HEK293 (cell line): ENCODE measurements around the gene SLC2A6.

Experiments used
- ATF2 ChIP-seq: fragments of 450-650 bp; formaldehyde crosslinking; IDR thresholded peaks from 2 replicates; pipeline ENCODE4 v1.5.1; 2016; ENCODE audit warnings: missing biosample characterization, missing genetic modification characterization, low read depth
- CTCF ChIP-seq: fragments of 450-650 bp; formaldehyde crosslinking; IDR thresholded peaks from 2 replicates; pipeline ENCODE4 v1.5.1; 2016; ENCODE audit warnings: missing biosample characterization, missing genetic modification characterization
- FEZF1 ChIP-seq: fragments of 450-650 bp; formaldehyde crosslinking; IDR thresholded peaks from 2 replicates; pipeline ENCODE4 v1.5.1; 2016; ENCODE audit warnings: missing biosample characterization, missing genetic modification characterization
- GFI1B ChIP-seq: fragments of 450-650 bp; formaldehyde crosslinking; IDR thresholded peaks from 2 replicates; pipeline ENCODE4 v1.5.1; 2016; ENCODE audit warnings: missing biosample characterization, missing genetic modification characterization
- GLIS1 ChIP-seq: fragments of 450-650 bp; formaldehyde crosslinking; IDR thresholded peaks from 2 replicates; pipeline ENCODE4 v1.5.1; 2016; ENCODE audit warnings: missing biosample characterization, missing genetic modification characterization
- GLIS2 ChIP-seq: fragments of 450-650 bp; formaldehyde crosslinking; IDR thresholded peaks from 2 replicates; pipeline ENCODE4 v1.5.1; 2016; ENCODE audit warnings: missing biosample characterization, missing genetic modification characterization
- HIC1 ChIP-seq: fragments of 450-650 bp; formaldehyde crosslinking; IDR thresholded peaks from 2 replicates; pipeline ENCODE4 v1.5.1; 2016; ENCODE audit warnings: missing biosample characterization, missing genetic modification characterization
- MZF1 ChIP-seq: fragments of 450-650 bp; formaldehyde crosslinking; IDR thresholded peaks from 2 replicates; pipeline ENCODE4 v1.5.1; 2017; ENCODE audit warnings: missing biosample characterization, missing genetic modification characterization, borderline replicate concordance
- OVOL3 ChIP-seq: fragments of 450-650 bp; formaldehyde crosslinking; IDR thresholded peaks from 2 replicates; pipeline ENCODE4 v1.5.1; 2016; ENCODE audit warnings: missing biosample characterization, missing genetic modification characterization
- PRDM10 ChIP-seq: fragments of 450-650 bp; formaldehyde crosslinking; IDR thresholded peaks from 2 replicates; pipeline ENCODE4 v1.5.1; 2016; ENCODE audit warnings: missing biosample characterization, missing genetic modification characterization
- SCRT1 ChIP-seq: fragments of 450-650 bp; formaldehyde crosslinking; IDR thresholded peaks from 2 replicates; pipeline ENCODE4 v1.5.1; 2016; ENCODE audit warnings: missing biosample characterization, missing genetic modification characterization, borderline replicate concordance
- SETDB1 ChIP-seq: IDR thresholded peaks from one replicate; pipeline ENCODE4 v1.6.1; 2017; ENCODE audit warnings: mild to moderate bottlenecking, low read length, moderate library complexity, mixed read lengths; ENCODE audit not compliant: insufficient read length
- SP7 ChIP-seq: fragments of 450-650 bp; formaldehyde crosslinking; IDR thresholded peaks from 2 replicates; pipeline ENCODE4 v1.5.1; 2016; ENCODE audit warnings: missing biosample characterization, missing genetic modification characterization
- TCF7L2 ChIP-seq: IDR thresholded peaks from 2 replicates; pipeline ENCODE4 v1.6.1; 2011; ENCODE audit warnings: low read depth, mild to moderate bottlenecking, inconsistent platforms, low read length, moderate library complexity, borderline replicate concordance
- TRIM28 ChIP-seq: IDR thresholded peaks from 2 replicates; pipeline ENCODE4 v1.6.1; 2011; ENCODE audit warnings: low read length, control low read depth, borderline replicate concordance
- ZBTB20 ChIP-seq: fragments of 450-650 bp; formaldehyde crosslinking; IDR thresholded peaks from 2 replicates; pipeline ENCODE4 v1.5.1; 2016; ENCODE audit warnings: missing biosample characterization, missing genetic modification characterization
- ZBTB21 ChIP-seq: fragments of 450-650 bp; formaldehyde crosslinking; IDR thresholded peaks from 2 replicates; pipeline ENCODE4 v1.5.1; 2017; ENCODE audit warnings: missing biosample characterization, missing genetic modification characterization
- ZBTB44 ChIP-seq: fragments of 450-650 bp; IDR thresholded peaks from 2 replicates; pipeline ENCODE4 v1.5.1; 2018; ENCODE audit warnings: missing biosample characterization, mild to moderate bottlenecking, missing genetic modification characterization
- ZIC2 ChIP-seq: fragments of 450-650 bp; formaldehyde crosslinking; IDR thresholded peaks from 2 replicates; pipeline ENCODE4 v1.5.1; 2016; ENCODE audit warnings: missing biosample characterization, missing genetic modification characterization
- ZNF221 ChIP-seq: fragments of 450-650 bp; formaldehyde crosslinking; IDR thresholded peaks from 2 replicates; pipeline ENCODE4 v1.5.1; 2017; ENCODE audit warnings: missing biosample characterization, missing genetic modification characterization, borderline replicate concordance
- ZNF26 ChIP-seq: fragments of 450-650 bp; formaldehyde crosslinking; IDR thresholded peaks from 2 replicates; pipeline ENCODE4 v1.5.1; 2016; ENCODE audit warnings: missing biosample characterization, missing genetic modification characterization
- ZNF335 ChIP-seq: fragments of 450-650 bp; formaldehyde crosslinking; conservative IDR thresholded peaks from 2 replicates; pipeline ENCODE4 v1.5.1; 2016; ENCODE audit warnings: missing biosample characterization, missing genetic modification characterization
- ZNF341 ChIP-seq: fragments of 450-650 bp; formaldehyde crosslinking; IDR thresholded peaks from 2 replicates; pipeline ENCODE4; 2016; ENCODE audit warnings: low read depth, missing biosample characterization, missing genetic modification characterization
- ZNF561 ChIP-seq: fragments of 450-650 bp; IDR thresholded peaks from 2 replicates; pipeline ENCODE4 v1.5.1; 2018; ENCODE audit warnings: missing biosample characterization, missing genetic modification characterization, borderline replicate concordance
- ZNF660 ChIP-seq: fragments of 450-650 bp; IDR thresholded peaks from 2 replicates; pipeline ENCODE4 v1.5.1; 2018; ENCODE audit warnings: missing biosample characterization, mild to moderate bottlenecking, missing genetic modification characterization
- ZNF785 ChIP-seq: fragments of 450-650 bp; formaldehyde crosslinking; IDR thresholded peaks from 2 replicates; pipeline ENCODE4 v1.5.1; 2016; ENCODE audit warnings: missing biosample characterization, missing genetic modification characterization
- ZXDB ChIP-seq: fragments of 450-650 bp; formaldehyde crosslinking; IDR thresholded peaks from 2 replicates; pipeline ENCODE4 v1.5.1; 2016; ENCODE audit warnings: missing biosample characterization, missing genetic modification characterization

The SLC2A6 gene

GRCh38 chr9:133509179-133510083, 30.5 kb upstream of the SLC2A6 start (continued):
- TF ChIP-seq FEZF1 (tag by site-specific recombination) (peak; percentile 67), PRDM10 (peak; percentile 89), ZNF785 (tag by site-specific recombination) (no peak), SP7 (peak; percentile 56), HIC1 (tag by site-specific recombination) (peak; percentile 95), SCRT1 (no peak), ZNF26 (tag by site-specific recombination) (no peak), ZNF561 (tag by site-specific recombination) (peak; percentile 53; the same call in 1 of the 2 replicates), GFI1B (tag by site-specific recombination) (no peak), ZBTB44 (tag by site-specific recombination) (no peak), ZNF341 (tag by site-specific recombination) (peak; percentile 80), CTCF (peak; percentile 24; the same call in 1 of the 2 replicates), ZBTB21 (tag by site-specific recombination) (no peak), ZNF221 (tag by site-specific recombination) (no peak), ZNF335 (tag by site-specific recombination) (peak; percentile 97), ATF2 (tag by site-specific recombination) (no peak), GLIS2 (tag by site-specific recombination) (peak; percentile 83), MZF1 (peak; percentile 74; the same call in 1 of the 2 replicates), ZIC2 (tag by site-specific recombination) (peak; percentile 98), ZXDB (tag by site-specific recombination) (peak; percentile 80), TRIM28 (peak; percentile 82), ZBTB20 (tag by site-specific recombination) (peak; percentile 53; the same call in 1 of the 2 replicates), OVOL3 (tag by site-specific recombination) (no peak), ZNF660 (tag by site-specific recombination) (no peak), TCF7L2 (peak; percentile 43; the same call in 1 of the 2 replicates), GLIS1 (tag by site-specific recombination) (peak; percentile 100), SETDB1 (no peak)
